ENCODE results near the gene ZNF594. TPM values are rescaled to one million over a fixed set of nuclear protein-coding genes. Genes with fewer than 3 reads are reported as not detected.
"Not testable (repeated sequence)": the region's sequence is repeated elsewhere in the genome, so short reads cannot be mapped to it uniquely, and the experiment has no call there.

ZNF594 gene
- total and polyA plus RNA-seq, 7 donors: 1.1 to 6.6 (median 3.1) TPM

GRCh38 chr17:5164436-5164835 lies 27.2 kb downstream of the ZNF594 start:
- ATAC-seq: no peak

GRCh38 chr17:5161793-5162192 lies 29.9 kb downstream of the ZNF594 start:
- H3K4me3 ChIP-seq; H3K4me1 ChIP-seq; intact Hi-C loops (cut with DNase I); DNase-seq; ATAC-seq; H3K27me3 ChIP-seq (ENCODE audit: insufficient read depth in 3 of 3, low read length in 2 of 3); H3K27ac ChIP-seq; H3K9me3 ChIP-seq: not testable (repeated sequence)
- WGBS, 3 donors: 86 to 95% (median 92%) methylated on average over 3 of the region's 3 CpGs
- peaks cover 0 to 29% of the 10 kb centered on the region in 2 donors for H3K36me3 ChIP-seq (ENCODE audit: insufficient read depth in 1 of 2, low read depth in 1 of 2)

More at GRCh38 chr17:5164436-5164835, 27.2 kb downstream of the ZNF594 start:
- H3K27me3 ChIP-seq (ENCODE audit: insufficient read depth in 3 of 3, low read length in 2 of 3): no peaks in the 10 kb centered on the region
- H3K36me3 ChIP-seq (ENCODE audit: insufficient read depth in 1 of 2, low read depth in 1 of 2): peaks cover 0 to 44% of the 10 kb centered on the region in 2 donors
- TF ChIP-seq CTCF (IDR thresholded peaks at IDR 0.05): no peak
- H3K4me1 ChIP-seq: no peaks in the 10 kb centered on the region
- no peak overlapping the region for H3K27ac ChIP-seq
- 58 to 68% (median 65%) methylated on average over 6 of the region's 6 CpGs for WGBS, 3 donors
- no peak for DNase-seq
- no peaks in the 10 kb centered on the region for H3K9me3 ChIP-seq
- H3K4me3 ChIP-seq: no peak overlapping the region
- intact Hi-C loops (cut with DNase I): no loop called here

- H3K4me3 ChIP-seq; DNase-seq; H3K27ac ChIP-seq; H3K27me3 ChIP-seq (ENCODE audit: insufficient read depth in 3 of 3, low read length in 2 of 3); intact Hi-C loops (cut with DNase I); H3K4me1 ChIP-seq; H3K9me3 ChIP-seq; ATAC-seq: not testable (repeated sequence)
- 100% methylated on average over 1 of the region's 1 CpG for WGBS, 3 donors
- peaks cover 0 to 30% of the 10 kb centered on the region in 2 donors for H3K36me3 ChIP-seq (ENCODE audit: insufficient read depth in 1 of 2, low read depth in 1 of 2)
Observed at GRCh38 chr17:5160702-5161101, 31.0 kb downstream of the ZNF594 start.

GRCh38 chr17:5146122-5146521 lies 45.5 kb downstream of the ZNF594 start:
- H3K4me3 ChIP-seq; H3K4me1 ChIP-seq; H3K27ac ChIP-seq; ATAC-seq; H3K9me3 ChIP-seq; DNase-seq; H3K27me3 ChIP-seq (ENCODE audit: insufficient read depth in 3 of 3, low read length in 2 of 3); intact Hi-C loops (cut with DNase I): not testable (repeated sequence)
- 84 to 98% (median 84%) methylated on average over 1 of the region's 1 CpG for WGBS, 3 donors
- peaks cover 0 to 32% of the 10 kb centered on the region in 2 donors for H3K36me3 ChIP-seq (ENCODE audit: insufficient read depth in 1 of 2, low read depth in 1 of 2)

- H3K36me3 ChIP-seq (ENCODE audit: insufficient read depth in 1 of 2, low read depth in 1 of 2): peaks cover 0 to 25% of the 10 kb centered on the region in 2 donors
- ATAC-seq; H3K27ac ChIP-seq; intact Hi-C loops (cut with DNase I); H3K27me3 ChIP-seq (ENCODE audit: insufficient read depth in 3 of 3, low read length in 2 of 3); H3K4me1 ChIP-seq; DNase-seq; H3K4me3 ChIP-seq; H3K9me3 ChIP-seq: not testable (repeated sequence)
- 89 to 94% (median 90%) methylated on average over 13 to 15 of the region's 18 CpGs for WGBS, 3 donors
Observed at GRCh38 chr17:5142877-5143276, 48.8 kb downstream of the ZNF594 start.

GRCh38 chr17:5139458-5139732 lies 52.3 kb downstream of the ZNF594 start:
- DNase-seq: no peak
- 55 to 72% (median 71%) methylated on average over 5 of the region's 5 CpGs for WGBS, 3 donors
- Histone ChIP-seq H3K27ac (no peak overlapping the region), H3K4me3 (no peak overlapping the region), H3K9me3 (no peaks in the 10 kb centered on the region), H3K36me3 (ENCODE audit: insufficient read depth in 1 of 2, low read depth in 1 of 2) (peaks cover 0 to 7% of the 10 kb centered on the region in 2 donors), H3K4me1 (no peaks in the 10 kb centered on the region), H3K27me3 (ENCODE audit: insufficient read depth in 3 of 3, low read length in 2 of 3) (no peaks in the 10 kb centered on the region)
- intact Hi-C loops (cut with DNase I): no loop called here
- TF ChIP-seq CTCF (IDR thresholded peaks at IDR 0.05): no peak
- no peak for ATAC-seq

Measured in psoas muscle (tissue), 8 donors.